Measurements from ENCODE around the gene ARIH1.
A peak's percentile ranks its signal among the peaks of the same experiment; 100 is the strongest.
"Not testable (repeated sequence)": the region's sequence is repeated elsewhere in the genome, so short reads cannot be mapped to it uniquely, and the experiment has no call there.

Gene ARIH1

GRCh38 chr15:72609862-72610261, 135.7 kb downstream of the ARIH1 start:
- TF ChIP-seq, protein P1, sequence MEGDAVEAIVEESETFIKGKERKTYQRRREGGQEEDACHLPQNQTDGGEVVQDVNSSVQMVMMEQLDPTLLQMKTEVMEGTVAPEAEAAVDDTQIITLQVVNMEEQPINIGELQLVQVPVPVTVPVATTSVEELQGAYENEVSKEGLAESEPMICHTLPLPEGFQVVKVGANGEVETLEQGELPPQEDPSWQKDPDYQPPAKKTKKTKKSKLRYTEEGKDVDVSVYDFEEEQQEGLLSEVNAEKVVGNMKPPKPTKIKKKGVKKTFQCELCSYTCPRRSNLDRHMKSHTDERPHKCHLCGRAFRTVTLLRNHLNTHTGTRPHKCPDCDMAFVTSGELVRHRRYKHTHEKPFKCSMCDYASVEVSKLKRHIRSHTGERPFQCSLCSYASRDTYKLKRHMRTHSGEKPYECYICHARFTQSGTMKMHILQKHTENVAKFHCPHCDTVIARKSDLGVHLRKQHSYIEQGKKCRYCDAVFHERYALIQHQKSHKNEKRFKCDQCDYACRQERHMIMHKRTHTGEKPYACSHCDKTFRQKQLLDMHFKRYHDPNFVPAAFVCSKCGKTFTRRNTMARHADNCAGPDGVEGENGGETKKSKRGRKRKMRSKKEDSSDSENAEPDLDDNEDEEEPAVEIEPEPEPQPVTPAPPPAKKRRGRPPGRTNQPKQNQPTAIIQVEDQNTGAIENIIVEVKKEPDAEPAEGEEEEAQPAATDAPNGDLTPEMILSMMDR (IDR thresholded peaks at IDR 0.05; ENCODE audit: insufficient read depth, low read depth, low read length, missing control alignments) = no peak
- no peak for DNase-seq (ENCODE audit: low read depth)
- no peak overlapping the region for H3K4me3 ChIP-seq (ENCODE audit: low read depth, low read length)

DNA sequence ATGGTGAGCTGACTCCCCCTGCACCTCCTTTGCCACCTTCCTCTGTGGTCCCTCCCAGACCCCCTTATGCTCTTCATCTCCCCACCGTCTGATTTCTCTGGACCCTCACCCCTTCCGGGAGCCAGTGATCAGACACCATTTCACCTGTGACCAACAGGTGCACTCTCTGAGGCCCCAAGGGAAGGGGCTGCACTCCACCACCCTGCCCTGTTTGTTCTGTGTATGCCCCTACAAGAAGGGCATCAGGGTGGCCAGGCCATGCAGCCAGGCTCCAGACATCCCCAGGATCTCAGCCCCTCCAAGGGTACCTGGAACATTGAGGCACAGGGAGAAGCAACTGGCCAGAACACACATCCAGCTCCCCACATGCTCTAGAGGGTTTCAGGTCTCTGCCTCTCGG, 138.2 kb downstream of the ARIH1 start:
- DNase-seq (ENCODE audit: low read depth); H3K4me3 ChIP-seq (ENCODE audit: low read depth, low read length): not testable (repeated sequence)

GRCh38 chr15:72614810-72615532, 140.8 kb downstream of the ARIH1 start:
- no peak for DNase-seq (ENCODE audit: low read depth)
- TF ChIP-seq, protein P1 (IDR thresholded peaks at IDR 0.05; ENCODE audit: insufficient read depth, low read depth, low read length, missing control alignments) = no peak

DNA sequence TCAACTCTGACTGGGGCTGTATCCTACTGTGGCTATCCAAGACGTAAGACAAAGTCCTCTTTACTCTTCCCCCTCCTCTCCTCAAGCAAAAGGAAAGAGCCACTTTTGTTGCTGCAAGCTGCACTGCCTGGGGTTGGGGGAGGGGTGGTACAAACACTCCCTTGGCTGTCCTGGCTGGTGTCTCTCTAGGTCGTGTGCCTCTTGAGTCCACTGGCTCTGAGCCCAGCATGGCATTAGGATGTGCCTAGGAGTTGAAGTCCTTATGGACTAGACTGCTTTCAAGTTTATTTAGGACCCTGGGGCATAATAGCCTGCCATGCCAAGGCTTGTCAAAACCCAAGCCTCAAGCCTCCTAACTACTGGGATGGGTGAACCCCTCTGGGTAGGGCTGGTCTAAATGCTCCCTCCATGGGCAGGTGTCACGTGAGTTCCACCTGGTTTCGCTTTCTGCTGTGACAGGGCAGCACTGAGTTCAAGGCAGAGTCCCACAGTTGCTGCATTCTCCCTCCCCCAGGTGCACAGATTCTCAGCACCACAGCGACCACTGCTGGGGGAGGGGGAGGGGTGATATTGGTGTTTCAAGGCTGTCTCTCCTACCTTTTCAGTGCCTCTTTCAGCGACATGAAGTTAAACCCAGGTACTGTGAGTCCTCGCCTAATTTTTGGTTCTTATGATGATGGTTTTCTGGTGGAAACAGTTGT, 141.6 kb downstream of the ARIH1 start:
- H3K4me3 ChIP-seq (ENCODE audit: low read depth, low read length) = not testable (repeated sequence)
- peak; percentile 24 for DNase-seq (ENCODE audit: low read depth)

More at GRCh38 chr15:72614810-72615532, 140.8 kb downstream of the ARIH1 start:
- H3K4me3 ChIP-seq (ENCODE audit: low read depth, low read length) = no peak overlapping the region

DNA sequence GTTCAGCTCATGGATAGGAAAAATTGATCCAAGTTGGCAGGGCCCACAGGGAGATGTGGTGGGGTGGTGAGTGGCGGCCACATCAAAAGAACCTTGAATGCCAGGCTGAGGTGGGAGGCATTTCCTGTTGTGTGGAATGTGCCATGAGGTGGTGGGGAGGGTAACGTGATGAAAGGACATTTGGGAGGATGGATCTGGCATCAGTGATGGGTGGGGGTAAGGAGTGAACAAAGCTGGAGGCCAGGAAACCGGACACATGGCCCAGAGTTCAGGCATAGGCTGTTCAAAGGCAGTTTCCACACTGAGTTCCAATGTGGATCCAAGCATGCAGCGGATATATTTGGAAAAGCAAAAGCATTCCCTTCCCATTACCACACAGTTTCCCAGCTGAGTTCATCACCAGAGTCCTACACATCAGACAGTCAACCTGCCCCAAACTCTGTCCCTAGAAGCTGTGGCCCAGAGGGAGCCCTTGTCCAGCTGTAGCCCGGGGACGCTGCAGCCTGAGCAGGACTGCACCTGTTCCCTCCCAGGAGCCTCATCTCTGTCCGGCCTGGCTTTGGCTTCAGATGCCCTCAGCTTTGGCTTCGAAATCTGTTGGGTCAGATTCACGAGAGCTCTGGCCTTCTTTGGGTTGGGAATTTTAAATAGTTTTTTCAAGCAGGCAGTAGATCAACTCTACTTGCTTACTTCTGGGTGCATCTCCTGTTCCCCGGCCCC, 142.5 kb downstream of the ARIH1 start:
- DNase-seq (ENCODE audit: low read depth) = no peak
- TF ChIP-seq, protein P1 (IDR thresholded peaks at IDR 0.05; ENCODE audit: insufficient read depth, low read depth, low read length, missing control alignments) = no peak
- H3K4me3 ChIP-seq (ENCODE audit: low read depth, low read length) = no peak overlapping the region

- not testable (repeated sequence) for DNase-seq (ENCODE audit: low read depth); H3K4me3 ChIP-seq (ENCODE audit: low read depth, low read length)
These were observed 149.7 kb downstream of the ARIH1 start for GRCh38 chr15:72623854-72624253.

GRCh38 chr15:72626153-72626552, 152.0 kb downstream of the ARIH1 start:
- not testable (repeated sequence) for H3K4me3 ChIP-seq (ENCODE audit: low read depth, low read length); DNase-seq (ENCODE audit: low read depth)

DNA sequence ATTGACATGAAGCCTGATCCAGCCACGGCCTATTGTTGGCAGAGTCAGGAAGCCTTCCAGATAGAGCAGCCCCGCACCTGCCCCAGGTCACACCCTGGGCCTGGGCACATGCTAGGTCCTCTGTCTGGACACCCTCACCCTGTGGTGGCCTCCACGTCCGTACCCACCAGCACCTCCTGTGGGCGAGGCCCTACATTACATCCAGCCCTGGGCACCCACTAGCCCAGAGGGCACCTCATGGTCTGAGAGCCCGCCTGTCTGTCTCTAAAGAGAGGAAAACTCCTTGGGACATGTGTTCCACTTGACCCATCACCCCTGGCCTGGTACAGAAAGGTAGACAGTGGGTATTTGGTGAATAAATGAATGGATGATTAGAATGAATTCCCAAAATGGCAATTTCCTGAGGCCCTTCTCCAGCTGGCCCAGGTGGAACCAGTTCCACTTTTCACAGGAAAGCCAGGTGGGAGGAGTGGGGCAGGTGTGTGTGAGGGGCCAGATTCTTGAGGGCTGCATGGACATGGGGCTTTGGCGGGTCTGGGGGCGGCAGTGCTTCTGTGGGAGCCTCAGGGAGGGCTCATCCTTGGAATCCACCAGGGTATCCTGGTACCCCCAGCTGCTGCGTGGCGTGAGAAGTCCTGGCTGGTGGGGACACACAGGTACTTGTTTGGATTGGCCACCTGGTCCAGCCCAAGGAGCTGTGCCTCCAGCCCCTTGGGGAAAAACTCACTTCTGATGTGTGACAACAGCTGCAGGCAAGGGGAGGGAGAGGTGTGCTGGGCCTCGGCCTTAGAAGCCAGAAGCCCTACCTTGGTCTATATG, 154.3 kb downstream of the ARIH1 start:
- TF ChIP-seq, protein P1 (IDR thresholded peaks at IDR 0.05; ENCODE audit: insufficient read depth, low read depth, low read length, missing control alignments) = peak; percentile 27
- not testable (repeated sequence) for DNase-seq (ENCODE audit: low read depth)

GRCh38 chr15:72629068-72629570, 155.0 kb downstream of the ARIH1 start:
- not testable (repeated sequence) for DNase-seq (ENCODE audit: low read depth); H3K4me3 ChIP-seq (ENCODE audit: low read depth, low read length)

More for the DNA sequence above, 154.3 kb downstream of the ARIH1 start:
- not testable (repeated sequence) for H3K4me3 ChIP-seq (ENCODE audit: low read depth, low read length)

- DNase-seq (ENCODE audit: low read depth) = peak; percentile 78
- peak overlapping the region; percentile 52 for H3K4me3 ChIP-seq (ENCODE audit: low read depth, low read length)
These were observed 162.6 kb downstream of the ARIH1 start for GRCh38 chr15:72636519-72637282.

GRCh38 chr15:72639759-72640483, 165.8 kb downstream of the ARIH1 start:
- DNase-seq (ENCODE audit: low read depth); H3K4me3 ChIP-seq (ENCODE audit: low read depth, low read length): not testable (repeated sequence)
